ENCODE data around the gene TANK.

The TANK gene

GRCh38 chr2:161134547-161135518 is 25.4 kb upstream of the TANK start:
- FAIRE-seq, result no peak

GRCh38 chr2:161135951-161136593 is 24.2 kb upstream of the TANK start:
- FAIRE-seq, result no peak

DNA sequence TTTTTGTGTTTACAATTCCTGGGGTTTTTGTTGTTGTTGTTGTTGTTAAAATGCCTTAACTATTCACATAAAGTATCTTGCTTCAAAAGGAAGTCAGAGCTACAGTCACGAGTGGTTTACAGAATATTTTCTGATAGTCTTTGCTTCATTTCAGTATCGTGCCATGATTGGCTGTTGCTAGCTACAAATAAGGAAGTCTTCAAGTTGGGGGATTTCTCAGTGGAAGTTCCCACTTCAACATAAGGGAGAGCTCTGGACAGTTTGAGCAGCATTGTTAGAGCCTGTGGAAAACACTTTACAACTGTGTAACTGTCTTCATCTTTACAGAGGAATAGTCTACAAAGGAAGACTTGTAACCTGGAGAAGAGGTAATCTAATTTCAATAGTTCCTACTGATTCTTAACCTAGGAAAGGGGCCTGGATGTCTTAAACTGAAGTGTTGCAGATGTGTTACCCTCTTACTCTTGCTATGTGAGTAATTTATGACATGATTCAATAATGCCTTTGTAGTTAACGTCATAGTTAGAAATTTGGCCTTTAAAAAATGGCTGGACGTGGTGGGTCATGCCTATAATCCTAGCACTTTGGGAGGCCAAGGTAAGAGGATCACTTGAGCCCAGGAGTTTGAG is 23.4 kb upstream of the TANK start:
- peak; percentile 99 for FAIRE-seq

DNA sequence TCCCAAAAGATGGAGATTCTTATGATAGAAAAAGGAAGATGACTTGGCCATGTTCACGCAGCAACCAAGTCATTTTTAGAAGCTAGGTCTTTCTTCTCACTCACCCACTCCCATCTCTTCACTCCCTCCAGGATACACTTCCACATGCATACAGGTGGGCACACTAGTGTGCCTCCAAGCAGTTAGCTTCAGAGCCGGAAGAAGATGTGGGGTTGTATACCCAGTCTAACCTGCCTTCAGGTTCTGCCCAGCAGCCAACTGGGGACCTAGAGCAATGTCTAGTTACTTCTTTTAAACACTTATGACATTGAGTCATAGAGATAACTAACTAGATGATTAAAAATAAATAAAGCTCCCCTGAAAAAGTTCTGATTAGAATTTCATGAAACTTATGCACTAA is 21.8 kb upstream of the TANK start:
- FAIRE-seq, result no peak

- FAIRE-seq, result peak; percentile 97
These were observed 20.9 kb upstream of the TANK start for GRCh38 chr2:161139098-161139987.

DNA sequence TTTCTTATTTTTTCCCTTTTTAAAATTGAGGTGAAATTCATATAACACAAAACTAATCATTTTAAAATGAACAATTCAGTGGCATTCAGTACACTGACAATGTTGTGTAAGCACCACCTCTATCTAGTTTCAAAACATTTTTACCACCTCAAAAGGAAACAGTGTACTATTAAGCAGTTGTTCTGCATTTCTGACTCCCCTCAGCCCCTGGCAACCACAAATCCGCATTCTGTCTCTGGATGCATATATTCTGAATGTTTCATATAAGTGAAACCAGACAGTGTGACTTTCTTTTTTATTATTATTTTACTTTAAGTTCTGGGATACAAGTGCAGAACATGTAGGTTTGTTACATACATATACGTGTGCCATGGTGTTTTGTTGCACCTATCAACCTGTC is 19.2 kb upstream of the TANK start:
- FAIRE-seq, result no peak

- FAIRE-seq, result no peak
These were observed 13.9 kb upstream of the TANK start for GRCh38 chr2:161146209-161146775.

DNA sequence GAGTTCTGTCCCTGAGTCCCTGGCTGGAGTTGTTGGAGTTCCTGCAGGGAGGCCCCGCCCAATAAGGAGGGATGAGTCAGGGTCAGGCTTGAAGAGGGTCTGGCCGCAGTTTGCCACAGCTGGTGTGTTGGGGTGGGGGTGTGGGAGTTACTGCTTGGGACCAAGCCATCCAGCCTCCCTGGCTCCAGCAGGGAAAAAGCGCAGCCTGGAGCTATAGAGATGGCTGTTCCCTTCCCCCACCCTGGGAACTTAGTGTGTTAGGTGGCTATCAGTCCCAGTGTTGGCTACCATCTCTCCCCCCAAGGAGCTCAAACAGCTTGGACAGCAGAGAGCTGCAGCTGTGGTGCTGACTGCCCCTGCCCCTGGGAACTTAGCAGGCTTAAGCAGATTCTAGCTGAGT is 13.2 kb upstream of the TANK start:
- FAIRE-seq, result no peak

GRCh38 chr2:161147856-161148255 is 12.4 kb upstream of the TANK start:
- no peak for FAIRE-seq

DNA sequence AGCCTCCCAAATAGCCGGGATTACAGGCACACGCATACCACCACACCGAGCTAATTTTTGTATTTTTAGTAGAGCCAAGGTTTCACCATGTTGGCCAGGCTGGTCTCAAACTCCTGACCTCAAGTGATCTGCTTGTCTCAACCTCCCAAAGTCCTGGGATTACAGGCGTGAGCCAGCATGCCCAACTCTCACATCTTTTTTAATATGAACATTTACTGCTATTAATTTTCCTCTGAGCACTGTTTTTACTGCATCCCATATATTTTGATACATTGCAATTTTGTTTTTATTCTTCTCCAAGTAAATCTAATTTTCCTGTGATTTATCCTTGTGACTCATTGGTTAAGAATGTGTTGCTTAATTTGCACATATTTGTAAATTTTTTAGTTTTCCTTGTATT is 9.5 kb upstream of the TANK start:
- FAIRE-seq, result no peak

DNA sequence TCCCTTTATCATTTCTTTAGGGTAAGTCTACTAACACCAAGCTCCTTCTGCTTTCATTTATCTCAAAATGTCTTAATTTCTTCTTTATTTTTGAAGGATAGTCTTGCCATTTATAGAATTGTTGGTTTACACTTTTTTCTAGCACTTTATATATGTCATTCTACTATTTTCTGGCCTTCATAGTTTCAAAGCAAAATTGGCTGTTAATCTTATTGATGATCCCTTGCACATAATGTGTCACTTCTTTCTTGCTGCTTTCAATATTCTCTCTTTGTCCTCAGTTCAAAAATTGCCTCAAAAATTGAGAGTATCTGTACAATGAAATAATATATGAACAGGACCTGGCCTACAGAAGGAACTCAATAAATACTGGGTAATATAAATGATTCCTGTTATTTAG is 7.9 kb upstream of the TANK start:
- no peak for FAIRE-seq

GRCh38 chr2:161158882-161159281 is 1.3 kb upstream of the TANK start:
- no peak for FAIRE-seq

DNA sequence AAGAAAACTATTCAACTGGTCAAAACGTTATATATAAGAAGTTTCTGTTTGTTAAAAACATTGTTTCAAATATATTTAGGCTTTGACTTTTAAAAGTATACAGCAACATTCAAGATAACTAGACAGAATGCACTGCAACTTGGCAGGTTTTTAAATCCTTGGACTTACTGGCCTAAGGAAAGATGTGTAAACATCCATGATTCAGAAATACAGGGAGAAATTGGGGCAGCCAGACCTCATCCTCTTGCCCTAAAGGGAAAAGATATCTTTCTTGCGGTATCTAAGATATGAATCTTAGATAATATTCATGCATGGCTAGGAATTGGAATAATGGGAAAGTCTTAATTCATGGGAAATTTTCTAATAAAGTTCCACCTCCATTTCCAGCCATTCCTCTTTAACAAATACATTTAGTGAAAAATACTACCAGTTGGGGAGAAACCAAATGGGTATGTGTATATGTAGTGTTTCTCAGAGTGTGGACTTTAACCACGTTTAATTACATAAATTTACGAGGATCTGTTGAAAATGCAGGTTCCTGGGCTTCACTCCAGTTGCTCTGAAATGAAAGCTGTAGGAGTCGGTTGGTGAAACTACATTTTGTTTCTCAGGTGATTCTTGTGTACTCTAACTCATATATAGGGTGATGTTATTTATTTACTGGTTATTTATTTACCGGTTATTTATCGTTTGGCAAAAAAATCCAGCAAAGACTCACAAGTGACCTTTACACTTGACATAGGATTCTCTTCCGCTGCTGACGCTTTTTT is 587 bp upstream of the TANK start:
- FAIRE-seq, result peak; percentile 39

DNA sequence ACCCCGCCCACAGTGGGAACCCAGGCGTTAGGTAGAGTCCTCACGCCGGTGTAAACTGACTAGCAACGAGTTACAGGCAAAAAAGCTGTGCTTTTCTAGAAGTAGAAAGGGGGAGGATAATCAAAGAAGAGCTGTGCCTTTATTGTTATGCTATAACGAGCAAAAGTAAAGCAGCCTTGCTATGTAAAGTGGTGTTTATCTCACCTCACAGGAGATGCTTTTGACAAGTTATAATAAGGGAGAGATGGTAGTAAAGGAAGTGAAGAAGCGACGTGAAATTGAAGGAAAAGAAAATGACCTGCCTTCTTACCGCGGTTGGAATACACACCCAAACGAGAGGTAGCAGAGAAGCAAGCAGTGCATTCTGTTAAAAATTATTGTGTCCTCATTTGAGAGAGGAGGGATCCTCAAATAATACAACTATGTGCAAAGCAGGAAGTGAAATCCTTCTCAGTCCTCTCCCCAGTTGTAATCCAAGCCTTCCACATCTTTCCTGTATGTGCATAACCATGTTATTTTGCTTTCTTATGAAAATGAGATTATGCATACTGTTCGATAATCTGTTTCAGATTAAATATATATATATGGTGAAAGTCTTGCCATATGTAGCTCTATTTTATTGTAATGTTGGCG is 962 bp downstream of the TANK start:
- peak; percentile 15 for FAIRE-seq

GRCh38 chr2:161163440-161163839 is 3.2 kb downstream of the TANK start:
- no peak for FAIRE-seq

DNA sequence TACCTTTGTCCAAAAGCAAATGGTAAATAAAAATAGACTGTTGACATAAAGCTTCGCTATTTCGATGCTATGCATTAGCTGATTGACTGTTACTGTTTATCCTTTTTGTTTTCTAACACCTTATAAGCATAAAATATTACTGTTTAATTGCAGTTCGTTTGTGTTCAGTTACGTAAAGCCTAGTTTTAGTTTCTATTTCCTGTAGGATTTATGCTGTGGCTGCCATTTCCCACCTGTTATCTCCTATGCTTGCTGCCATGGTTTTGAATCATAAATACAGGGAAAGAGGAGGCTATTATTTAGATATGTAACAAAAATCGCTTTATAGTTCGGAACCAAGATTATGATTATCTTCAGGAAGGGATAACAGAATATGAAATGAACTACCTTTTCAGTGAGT is 3.9 kb downstream of the TANK start:
- FAIRE-seq, result no peak

GRCh38 chr2:161165266-161165665 is 5.0 kb downstream of the TANK start:
- FAIRE-seq, result no peak

DNA sequence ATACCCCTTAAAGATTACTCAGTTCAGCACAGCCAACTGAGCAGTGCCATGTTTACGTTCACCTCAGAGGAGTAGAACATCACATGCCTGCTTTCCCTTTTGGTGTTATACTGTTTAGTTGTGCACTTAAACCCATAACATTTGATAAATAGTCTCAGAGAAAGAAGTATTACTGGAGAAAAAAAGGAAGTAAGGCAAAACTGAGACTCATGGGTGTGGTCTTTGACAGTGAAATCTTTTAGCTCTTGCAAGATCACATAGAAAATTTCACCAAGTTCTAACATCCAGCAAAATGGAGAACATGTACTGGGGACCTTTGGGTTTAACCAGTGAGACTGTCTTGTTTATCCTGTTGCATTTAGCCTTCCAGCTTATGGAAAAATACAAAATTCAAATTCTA is 5.6 kb downstream of the TANK start:
- no peak for FAIRE-seq

- no peak for FAIRE-seq
These were observed 6.5 kb downstream of the TANK start for GRCh38 chr2:161166538-161167409.

- no peak for FAIRE-seq
These were observed 9.1 kb downstream of the TANK start for GRCh38 chr2:161169335-161169734.
